H54 (cell line): Measurements from ENCODE around the gene SHISAL1.

Experiments used
- DNase-seq: peaks from one replicate; pipeline ENCODE4 v3.0.0; 2011; ENCODE audit warnings: low spot score, mixed read lengths; ENCODE audit not compliant: insufficient read length
- FAIRE-seq: peaks from 3 replicates; lab custom pipeline; 2011; peaks lifted over from hg19 to GRCh38; lab: Jason Lieb, UNC
- POLR2A ChIP-seq: IDR thresholded peaks from 2 replicates; pipeline ENCODE4 v1.6.1; 2011; ENCODE audit warnings: low read depth, mild to moderate bottlenecking, low read length

SHISAL1 gene

GRCh38 chr22:44204739-44205515, 107.8 kb downstream of the SHISAL1 start:
- FAIRE-seq = no peak
- TF ChIP-seq POLR2A = no peak
- DNase-seq = no peak

- TF ChIP-seq POLR2A = no peak
- DNase-seq (no peak), FAIRE-seq (no peak)
Observed at GRCh38 chr22:44203203-44203602, 109.5 kb downstream of the SHISAL1 start.

GRCh38 chr22:44202261-44202789, 110.4 kb downstream of the SHISAL1 start:
- no peak for DNase-seq
- TF ChIP-seq POLR2A = no peak
- no peak for FAIRE-seq

GRCh38 chr22:44201665-44202064, 111.1 kb downstream of the SHISAL1 start:
- FAIRE-seq = no peak
- DNase-seq = no peak
- no peak for TF ChIP-seq POLR2A

GRCh38 chr22:44200855-44201550, 111.7 kb downstream of the SHISAL1 start:
- TF ChIP-seq POLR2A = no peak
- no peak for DNase-seq
- FAIRE-seq = no peak

GRCh38 chr22:44200451-44200850, 112.3 kb downstream of the SHISAL1 start:
- no peak for TF ChIP-seq POLR2A
- no peak for DNase-seq
- FAIRE-seq = no peak

- FAIRE-seq = no peak
- DNase-seq = no peak
- TF ChIP-seq POLR2A = no peak
Observed at GRCh38 chr22:44199866-44200265, 112.9 kb downstream of the SHISAL1 start.

- FAIRE-seq (no peak), DNase-seq (no peak)
- no peak for TF ChIP-seq POLR2A
Observed at GRCh38 chr22:44199164-44199563, 113.6 kb downstream of the SHISAL1 start.

GRCh38 chr22:44197271-44197670, 115.5 kb downstream of the SHISAL1 start:
- no peak for TF ChIP-seq POLR2A
- FAIRE-seq (no peak), DNase-seq (no peak)

- no peak for FAIRE-seq
- DNase-seq = no peak
- TF ChIP-seq POLR2A = no peak
Observed at GRCh38 chr22:44196731-44197131, 116.0 kb downstream of the SHISAL1 start.

GRCh38 chr22:44196241-44196640, 116.5 kb downstream of the SHISAL1 start:
- DNase-seq (no peak), FAIRE-seq (no peak)
- TF ChIP-seq POLR2A = no peak

- DNase-seq = no peak
- TF ChIP-seq POLR2A = no peak
- FAIRE-seq = no peak
Observed at GRCh38 chr22:44195189-44195871, 117.4 kb downstream of the SHISAL1 start.

GRCh38 chr22:44194569-44194968, 118.2 kb downstream of the SHISAL1 start:
- no peak for DNase-seq
- TF ChIP-seq POLR2A = no peak
- no peak for FAIRE-seq
